ENCODE measurements around the gene LIN7B. TPM values are rescaled to one million over a fixed set of nuclear protein-coding genes. Genes with fewer than 3 reads are reported as not detected.

Gene LIN7B
- total and polyA plus RNA-seq, 2 of the 13 experiments (the other 11 are each of a cell fraction or from before 2014, with no cell fraction given) = 5.3 to 7.6 TPM

GRCh38 chr19:49113762-49114629 is at the start of gene LIN7B (continued):
- TF ChIP-seq PRDM4 (CRISPR knock-in tag; IDR thresholded peaks at IDR 0.05; ENCODE audit: borderline replicate concordance) = no peak
- no peak for TF ChIP-seq ZBTB20 (CRISPR knock-in tag; IDR thresholded peaks at IDR 0.05; ENCODE audit: borderline replicate concordance, low read depth)
- no peak for TF ChIP-seq ZNF335 (CRISPR knock-in tag; IDR thresholded peaks at IDR 0.05)
- TF ChIP-seq XBP1 (CRISPR knock-in tag; IDR thresholded peaks at IDR 0.05) = no peak
- no peak for TF ChIP-seq ZNF644 (CRISPR knock-in tag; IDR thresholded peaks at IDR 0.05; ENCODE audit: low read depth)
- TF ChIP-seq, protein P1, sequence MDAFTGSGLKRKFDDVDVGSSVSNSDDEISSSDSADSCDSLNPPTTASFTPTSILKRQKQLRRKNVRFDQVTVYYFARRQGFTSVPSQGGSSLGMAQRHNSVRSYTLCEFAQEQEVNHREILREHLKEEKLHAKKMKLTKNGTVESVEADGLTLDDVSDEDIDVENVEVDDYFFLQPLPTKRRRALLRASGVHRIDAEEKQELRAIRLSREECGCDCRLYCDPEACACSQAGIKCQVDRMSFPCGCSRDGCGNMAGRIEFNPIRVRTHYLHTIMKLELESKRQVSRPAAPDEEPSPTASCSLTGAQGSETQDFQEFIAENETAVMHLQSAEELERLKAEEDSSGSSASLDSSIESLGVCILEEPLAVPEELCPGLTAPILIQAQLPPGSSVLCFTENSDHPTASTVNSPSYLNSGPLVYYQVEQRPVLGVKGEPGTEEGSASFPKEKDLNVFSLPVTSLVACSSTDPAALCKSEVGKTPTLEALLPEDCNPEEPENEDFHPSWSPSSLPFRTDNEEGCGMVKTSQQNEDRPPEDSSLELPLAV (CRISPR knock-in tag; conservative IDR thresholded peaks at IDR 0.05; ENCODE audit: low read depth) = no peak
- TF ChIP-seq ZNF891 (CRISPR knock-in tag; IDR thresholded peaks at IDR 0.05) = peak; percentile 48; the same call in 1 of the 2 replicates
- TF ChIP-seq NR2F2 (IDR thresholded peaks at IDR 0.05; ENCODE audit: borderline replicate concordance, low read depth) = no peak
- no peak for TF ChIP-seq ZFYVE20 (CRISPR knock-in tag; IDR thresholded peaks at IDR 0.05; ENCODE audit: borderline replicate concordance, low read depth)
- TF ChIP-seq MED13 (CRISPR knock-in tag; IDR thresholded peaks at IDR 0.05) = no peak
- 0 out of 2 replicates have a peak, but pooled peaks have one; percentile 1 for TF ChIP-seq PHF21A (CRISPR knock-in tag; IDR thresholded peaks at IDR 0.05)
- 0 out of 2 replicates have a peak, but pooled peaks have one; percentile 25 for TF ChIP-seq THAP9 (CRISPR knock-in tag; IDR thresholded peaks at IDR 0.05; ENCODE audit: borderline replicate concordance)
- no peak; the same call in 1 of the 2 replicates for TF ChIP-seq ZNF558 (CRISPR knock-in tag; IDR thresholded peaks at IDR 0.05; ENCODE audit: borderline replicate concordance)
- TF ChIP-seq PITX1 (CRISPR knock-in tag; IDR thresholded peaks at IDR 0.05) = no peak
- peak; percentile 37; the same call in 1 of the 2 replicates for TF ChIP-seq MED1 (CRISPR knock-in tag; IDR thresholded peaks at IDR 0.05)
- TF ChIP-seq TARDBP (CRISPR knock-in tag; IDR thresholded peaks at IDR 0.05) = no peak
- TF ChIP-seq ZNF382 (CRISPR knock-in tag; IDR thresholded peaks at IDR 0.05; ENCODE audit: borderline replicate concordance) = no peak
- no peak for TF ChIP-seq SNAI1 (CRISPR knock-in tag; IDR thresholded peaks at IDR 0.05; ENCODE audit: borderline replicate concordance)
- TF ChIP-seq ZNF549 (CRISPR knock-in tag; IDR thresholded peaks at IDR 0.05) = no peak
- TF ChIP-seq MEIS1 (CRISPR knock-in tag; IDR thresholded peaks at IDR 0.05; ENCODE audit: borderline replicate concordance) = no peak
- TF ChIP-seq, protein P2, sequence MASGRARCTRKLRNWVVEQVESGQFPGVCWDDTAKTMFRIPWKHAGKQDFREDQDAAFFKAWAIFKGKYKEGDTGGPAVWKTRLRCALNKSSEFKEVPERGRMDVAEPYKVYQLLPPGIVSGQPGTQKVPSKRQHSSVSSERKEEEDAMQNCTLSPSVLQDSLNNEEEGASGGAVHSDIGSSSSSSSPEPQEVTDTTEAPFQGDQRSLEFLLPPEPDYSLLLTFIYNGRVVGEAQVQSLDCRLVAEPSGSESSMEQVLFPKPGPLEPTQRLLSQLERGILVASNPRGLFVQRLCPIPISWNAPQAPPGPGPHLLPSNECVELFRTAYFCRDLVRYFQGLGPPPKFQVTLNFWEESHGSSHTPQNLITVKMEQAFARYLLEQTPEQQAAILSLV (CRISPR knock-in tag; IDR thresholded peaks at IDR 0.05; ENCODE audit: borderline replicate concordance) = no peak; the same call in 1 of the 2 replicates

Data from HepG2 (cell line).